NCI-H82 (cell line): ENCODE measurements around the gene UPB1.
"Not testable (repeated sequence)": the region's sequence is repeated elsewhere in the genome, so short reads cannot be mapped to it uniquely, and the experiment has no call there.

ENCODE experiments used
- DNase-seq: peaks from one replicate; lab custom pipeline; 2025; lab: John Stamatoyannopoulos, UW

The UPB1 gene

DNA sequence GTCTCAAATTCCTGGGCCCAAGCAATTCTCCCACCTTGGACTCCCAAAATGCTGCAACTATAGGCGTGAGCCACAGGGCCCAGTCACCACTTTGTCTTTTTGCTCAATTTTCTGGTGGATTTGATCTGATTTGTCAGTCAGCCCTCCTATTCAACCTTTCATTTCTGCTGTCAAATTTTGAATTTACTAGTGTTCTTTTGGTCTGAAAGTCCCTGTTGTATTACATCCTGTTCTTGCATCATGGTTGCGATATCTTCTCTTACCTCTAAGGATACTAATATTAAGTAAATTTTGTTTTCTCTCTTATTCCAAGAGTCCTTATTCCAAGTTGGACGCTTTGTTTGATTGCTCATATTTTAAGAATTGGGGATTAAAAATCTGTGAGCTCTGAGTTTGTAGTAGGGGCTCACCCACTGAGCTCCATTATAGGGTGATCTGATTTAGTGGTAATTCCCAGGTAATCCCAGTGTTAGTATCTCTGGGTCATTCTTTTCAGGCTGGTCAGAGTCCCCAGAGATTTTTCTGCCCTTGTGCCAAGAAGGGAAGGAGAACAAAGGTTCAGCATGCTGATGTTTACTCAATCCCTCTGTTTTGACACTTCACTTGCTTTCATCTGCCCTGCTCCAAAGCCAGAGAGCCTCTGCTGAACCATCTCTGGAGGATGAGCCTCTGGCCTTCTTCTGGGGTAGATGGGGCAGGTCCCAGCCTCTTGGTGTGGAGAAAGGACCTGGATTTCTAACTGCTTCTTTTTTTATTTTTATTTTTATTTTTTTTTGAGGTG lies 10.0 kb downstream of the UPB1 start:
- DNase-seq = peak; percentile 52

DNA sequence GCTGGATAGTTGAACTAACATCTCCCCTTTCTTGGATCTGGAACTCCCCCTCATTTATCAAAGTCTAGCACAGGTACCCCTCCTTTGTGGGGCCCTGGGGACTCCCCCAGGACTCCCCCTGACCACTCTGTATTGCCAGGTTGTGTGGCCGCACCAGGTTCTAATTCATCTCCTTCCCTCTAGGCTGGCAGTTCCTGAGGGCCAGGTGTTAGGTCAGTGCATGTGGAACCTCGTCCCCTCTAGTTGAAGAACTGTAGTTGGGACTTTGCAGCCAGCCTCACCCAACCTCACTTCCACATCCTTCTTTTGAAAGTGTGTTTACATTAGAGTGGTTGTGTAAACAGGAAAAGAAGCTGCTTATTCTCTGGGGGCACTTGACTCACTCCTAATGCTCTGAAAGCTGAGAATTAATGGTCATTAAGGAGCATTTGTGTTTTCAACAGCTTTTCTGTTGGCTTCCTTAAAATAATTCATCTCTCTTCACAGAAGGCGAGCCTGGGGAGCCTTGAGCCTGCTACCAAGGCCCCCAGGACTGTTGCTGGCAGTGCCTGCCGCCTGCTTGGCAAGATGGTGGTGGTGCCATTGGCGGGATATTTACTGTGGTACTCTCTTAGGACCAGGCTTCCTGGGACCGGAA lies 11.8 kb downstream of the UPB1 start:
- peak; percentile 44 for DNase-seq

DNA sequence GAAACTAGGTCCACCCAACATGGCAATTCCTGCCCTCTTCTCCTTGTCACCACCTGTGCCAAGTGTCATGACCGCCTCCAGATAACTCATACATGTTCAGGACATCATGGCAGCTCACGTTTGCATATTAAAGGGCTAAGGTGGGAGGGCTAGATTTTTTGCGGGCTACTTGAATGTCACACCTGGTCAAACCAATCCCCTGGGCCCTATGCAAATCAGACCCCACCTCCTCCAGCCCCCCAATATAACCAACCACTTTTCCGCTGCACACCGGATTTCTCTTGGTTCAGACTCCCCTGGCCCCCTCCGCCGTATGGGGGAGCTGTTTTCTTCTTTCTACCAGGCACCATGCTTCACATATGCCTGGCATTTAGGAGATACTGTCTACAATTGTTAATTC lies 12.6 kb downstream of the UPB1 start:
- DNase-seq = no peak

DNA sequence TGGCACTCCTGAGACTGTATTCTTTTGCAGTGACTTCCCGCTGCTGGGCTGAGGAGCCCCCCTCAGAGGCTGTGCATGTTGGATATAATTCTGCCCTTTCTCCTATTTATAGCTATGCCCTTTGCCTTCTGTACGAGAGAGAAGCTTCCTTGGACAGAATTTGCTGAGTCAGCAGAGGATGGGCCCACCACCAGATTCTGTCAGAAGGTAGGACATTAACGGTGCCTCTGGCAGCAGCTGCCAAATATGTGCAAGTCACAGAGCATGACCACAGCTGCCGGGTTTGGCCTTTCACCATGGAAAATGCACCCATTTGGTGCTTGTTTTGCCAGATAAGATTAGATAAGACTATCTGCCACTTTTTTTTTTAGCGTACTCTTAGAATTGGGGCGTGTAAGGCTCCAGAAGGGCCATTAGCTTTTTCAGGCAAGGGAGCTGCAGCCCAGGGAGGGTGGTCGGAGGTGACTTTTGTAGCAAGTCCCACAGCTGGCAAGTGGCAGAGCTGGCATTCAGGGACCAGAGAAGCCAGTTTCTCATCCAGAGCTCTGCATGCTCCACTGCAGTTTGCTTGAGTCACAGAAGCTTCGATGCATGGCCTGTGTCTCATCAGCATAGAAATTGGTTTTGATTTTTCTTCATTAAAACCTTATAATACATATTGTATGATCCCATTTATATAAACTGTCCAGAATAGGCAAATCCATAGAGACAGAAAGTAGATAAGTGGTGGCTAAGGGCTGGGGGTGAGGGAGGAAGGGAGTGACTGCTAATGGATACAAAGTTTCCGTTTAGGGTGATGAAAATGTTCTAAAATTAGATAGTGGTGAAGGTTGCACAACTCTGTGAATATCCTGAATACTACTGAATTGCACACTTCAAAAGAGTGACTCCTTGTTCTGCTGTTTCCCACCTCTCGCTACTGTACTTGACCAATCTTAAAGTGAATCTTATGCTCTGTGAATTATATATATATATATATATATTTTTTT lies 15.8 kb downstream of the UPB1 start:
- DNase-seq = no peak

DNA sequence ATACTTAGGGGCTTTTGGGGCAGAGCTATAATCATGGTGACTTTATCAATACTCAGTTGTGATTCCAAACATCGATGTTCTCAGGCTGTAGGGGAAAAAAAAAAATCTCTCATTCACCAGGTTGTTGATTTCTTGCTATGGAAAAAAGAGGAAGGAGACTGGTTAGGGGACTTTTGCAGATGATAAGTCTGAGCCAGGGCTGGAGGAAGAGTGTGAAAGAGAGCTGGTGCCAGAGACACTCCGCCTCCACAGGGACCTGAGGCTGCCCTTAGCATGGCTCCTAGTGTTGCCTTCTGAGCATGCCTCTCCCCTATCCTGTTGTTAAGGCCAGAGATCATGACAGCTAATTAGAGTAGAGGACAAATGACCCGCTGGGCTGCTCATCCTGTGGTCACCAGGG lies 16.9 kb downstream of the UPB1 start:
- DNase-seq = no peak

DNA sequence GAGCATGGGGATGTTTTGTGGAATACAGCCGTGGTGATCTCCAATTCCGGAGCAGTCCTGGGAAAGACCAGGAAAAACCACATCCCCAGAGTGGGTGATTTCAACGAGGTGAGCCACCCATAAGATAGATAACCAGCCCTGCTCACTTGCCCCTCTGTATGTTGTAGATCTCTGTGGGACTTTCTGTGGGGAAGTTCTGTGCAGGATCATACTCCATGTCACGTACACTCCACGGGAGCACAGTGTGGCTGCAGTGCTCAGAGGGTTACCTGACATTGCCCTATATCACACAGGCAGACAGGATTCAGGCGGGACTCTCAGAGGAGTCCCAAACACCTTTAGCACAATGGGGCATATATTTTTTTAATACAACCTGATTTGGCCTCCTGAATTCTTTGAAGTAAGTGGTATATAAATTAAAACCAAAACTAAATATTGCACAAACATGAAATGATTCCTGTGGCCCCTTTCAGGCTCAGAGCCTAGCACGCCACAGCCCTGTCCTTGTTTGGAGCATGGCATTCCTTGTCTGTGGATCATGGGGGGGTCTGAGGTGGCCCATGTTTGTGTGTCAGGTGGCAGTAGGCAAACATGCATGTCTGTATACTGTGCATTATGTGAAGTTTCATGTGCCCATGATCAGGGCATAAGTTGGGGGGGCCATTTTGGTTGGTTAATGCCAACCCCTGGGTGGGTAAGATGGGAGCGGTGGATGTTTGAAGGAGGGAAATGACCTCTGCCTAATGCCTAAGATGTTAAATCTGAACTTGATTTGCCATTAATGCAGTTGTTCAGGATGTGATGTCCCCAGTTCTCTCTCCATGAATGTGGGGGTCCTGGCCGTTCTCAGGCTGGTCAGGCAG lies 18.5 kb downstream of the UPB1 start:
- DNase-seq = no peak

DNA sequence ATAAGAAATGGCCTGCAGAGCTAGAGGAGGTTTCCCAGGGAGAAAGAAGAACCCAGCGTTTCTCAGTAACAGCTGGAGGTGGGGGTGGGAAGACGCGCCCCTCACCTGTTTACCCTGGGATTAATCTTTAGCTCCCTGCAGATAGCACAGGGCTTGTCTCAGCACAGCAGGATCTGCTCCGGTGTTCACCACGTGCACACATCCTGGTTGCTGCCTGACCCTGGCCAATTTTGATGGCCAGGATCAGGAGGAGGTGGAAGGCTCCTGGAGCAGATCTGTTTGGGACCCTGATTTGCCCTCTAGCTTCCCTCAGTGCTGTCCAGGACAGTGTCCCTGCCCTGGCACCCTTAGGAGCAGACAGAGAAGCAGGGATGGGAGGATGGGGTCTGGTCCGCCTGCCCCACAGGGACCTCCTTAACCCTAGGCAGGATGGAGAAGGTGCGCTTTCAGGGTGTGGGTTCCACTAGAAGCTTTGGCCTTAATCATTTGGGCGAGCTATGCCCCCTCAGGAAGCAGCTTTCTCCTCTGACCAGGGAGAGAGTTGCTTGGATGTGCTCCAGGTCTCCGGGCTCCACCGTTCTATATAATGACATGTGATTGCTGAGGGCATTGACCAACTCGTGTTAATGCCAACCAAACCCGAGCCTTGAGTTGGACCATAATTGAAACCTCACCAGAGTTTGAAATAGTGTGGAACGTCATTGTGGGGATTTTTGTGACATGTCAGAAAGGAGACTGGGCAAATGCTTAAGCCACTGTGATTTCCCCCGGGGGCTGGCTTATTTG lies 19.3 kb downstream of the UPB1 start:
- peak; percentile 80 for DNase-seq

DNA sequence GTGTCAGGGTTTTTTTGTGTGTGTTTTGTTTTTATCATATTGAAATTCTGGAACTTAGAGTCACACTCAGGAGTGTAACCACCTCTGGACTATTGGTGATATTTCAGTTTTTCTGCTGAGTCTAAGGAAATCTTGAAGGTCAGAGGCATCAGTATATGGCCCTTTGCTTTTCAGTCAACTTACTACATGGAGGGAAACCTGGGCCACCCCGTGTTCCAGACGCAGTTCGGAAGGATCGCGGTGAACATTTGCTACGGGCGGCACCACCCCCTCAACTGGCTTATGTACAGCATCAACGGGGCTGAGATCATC lies 19.9 kb downstream of the UPB1 start:
- no peak for DNase-seq

GRCh38 chr22:24516301-24516737 lies 21.2 kb downstream of the UPB1 start:
- no peak for DNase-seq

DNA sequence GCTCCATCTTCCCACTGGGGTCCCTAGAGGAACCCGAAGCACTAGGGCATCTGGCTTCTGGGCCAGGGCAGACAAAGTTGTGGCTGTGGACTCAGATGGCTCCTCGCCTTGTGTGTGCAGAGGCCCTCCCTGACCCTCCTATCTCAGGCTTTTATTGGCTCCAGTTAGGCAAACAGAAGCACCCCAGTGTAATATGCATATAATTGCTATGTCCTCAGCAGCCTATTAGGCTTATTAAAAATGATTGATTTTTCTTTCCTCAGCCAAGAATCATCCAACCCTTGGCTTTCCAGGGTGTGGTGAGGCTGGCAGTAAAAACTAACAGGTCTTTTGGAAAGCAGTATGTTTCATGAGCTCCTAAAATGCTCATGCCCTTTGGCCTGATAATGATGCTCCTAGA lies 22.3 kb downstream of the UPB1 start:
- DNase-seq = no peak

- no peak for DNase-seq
These were observed 23.1 kb downstream of the UPB1 start for GRCh38 chr22:24518228-24518627.

- DNase-seq = no peak
These were observed 23.8 kb downstream of the UPB1 start for GRCh38 chr22:24518771-24519485.

GRCh38 chr22:24519496-24519895 lies 24.4 kb downstream of the UPB1 start:
- DNase-seq = no peak

DNA sequence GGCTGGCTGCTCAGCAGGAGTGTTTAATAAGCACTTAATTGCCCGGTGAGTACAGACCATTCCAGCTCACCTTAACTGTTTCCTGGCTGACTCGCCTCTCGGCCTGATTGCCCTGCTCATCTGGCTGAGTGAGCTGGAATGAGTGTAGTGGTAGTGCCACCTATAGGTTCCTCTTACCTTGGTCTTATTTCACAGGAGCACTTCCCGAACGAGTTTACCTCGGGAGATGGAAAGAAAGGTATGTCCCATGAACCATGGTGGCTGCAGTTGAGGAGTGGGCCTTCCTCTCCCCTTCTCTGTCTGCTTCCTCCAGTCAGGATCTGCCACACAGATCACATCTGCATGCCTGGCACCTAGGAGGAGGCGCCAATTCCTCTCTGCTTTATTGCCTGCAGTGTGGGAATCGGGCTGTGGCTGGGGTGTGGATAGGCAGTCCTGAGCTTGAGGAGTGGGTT lies 26.7 kb downstream of the UPB1 start:
- DNase-seq = peak; percentile 76

DNA sequence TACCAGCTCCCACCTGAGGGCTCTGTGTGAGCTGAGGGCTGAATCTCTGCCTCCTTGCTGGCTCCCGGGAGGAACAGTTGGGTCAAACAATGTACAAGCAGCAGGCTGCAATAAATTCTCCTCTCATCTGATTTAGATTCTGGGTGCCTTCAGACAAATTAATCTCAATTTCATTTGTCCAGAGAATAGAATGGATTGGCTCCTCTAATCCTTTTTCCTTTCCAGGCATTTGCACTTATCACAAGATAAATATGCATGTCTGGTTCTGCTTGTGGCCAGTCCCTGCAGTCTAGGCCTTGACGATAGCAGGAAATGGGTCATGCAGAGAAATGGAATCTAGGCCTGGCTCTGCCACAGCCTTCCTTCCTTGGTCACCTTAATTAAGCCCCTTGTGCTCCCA lies 28.7 kb downstream of the UPB1 start:
- DNase-seq = no peak

- DNase-seq = peak; percentile 78
These were observed 30.4 kb downstream of the UPB1 start for GRCh38 chr22:24525416-24526037.

- peak; percentile 86 for DNase-seq
These were observed 31.1 kb downstream of the UPB1 start for GRCh38 chr22:24526191-24526590.

- DNase-seq = no peak
These were observed 34.8 kb downstream of the UPB1 start for GRCh38 chr22:24529898-24530297.

GRCh38 chr22:24530968-24531367 lies 35.8 kb downstream of the UPB1 start:
- DNase-seq = not testable (repeated sequence)

GRCh38 chr22:24532075-24532474 lies 36.9 kb downstream of the UPB1 start:
- DNase-seq = no peak
